SKM-1 (cell line): ENCODE results near the gene C1QTNF5.

Experiments used
- DNase-seq: peaks from one replicate; lab custom pipeline; 2025; ENCODE audit not compliant: unreplicated experiment; lab: John Stamatoyannopoulos, UW

The C1QTNF5 gene

DNA sequence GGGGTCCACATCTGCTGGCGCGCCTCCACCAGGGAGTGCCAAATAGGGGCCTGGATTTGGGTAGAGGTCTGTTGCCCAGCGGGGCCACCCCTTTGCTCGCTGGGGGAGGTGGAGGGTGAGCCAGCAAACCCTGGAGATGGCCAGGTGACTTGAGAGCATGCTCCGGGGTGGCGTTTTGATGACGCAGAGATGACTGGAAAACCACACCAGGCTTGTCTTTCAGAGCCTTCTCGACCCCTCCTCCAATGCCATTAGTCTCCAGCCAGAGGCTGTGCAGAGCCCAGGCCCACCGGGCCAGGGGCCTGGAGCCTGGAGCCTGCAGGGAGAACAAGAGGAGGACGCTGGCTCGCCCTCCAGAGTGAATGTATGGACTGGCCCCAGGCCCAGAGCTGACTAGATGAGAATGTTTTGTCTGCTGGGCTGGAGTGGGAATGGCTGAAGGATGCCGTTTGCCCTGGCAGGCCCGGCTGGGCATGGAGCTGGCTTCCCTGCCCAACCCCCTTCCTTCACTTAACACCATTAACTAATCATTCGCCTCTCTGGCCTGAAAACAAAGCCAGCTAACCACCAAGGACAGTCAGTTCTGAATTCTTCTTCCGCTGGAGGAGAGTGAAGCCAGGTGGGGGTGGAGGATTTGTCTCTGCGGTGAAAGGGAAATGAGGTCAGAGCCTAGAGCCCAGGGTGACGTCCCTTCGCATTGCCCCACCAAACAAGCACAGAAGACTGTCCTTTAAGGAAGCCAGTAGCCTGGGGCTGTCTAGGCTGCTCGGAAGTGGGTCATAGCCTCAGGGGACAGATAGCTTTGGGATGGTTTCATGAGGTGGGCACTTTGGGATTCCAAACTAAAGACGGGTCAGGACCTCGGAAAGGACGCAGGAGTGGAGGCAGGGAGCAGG lies 22.2 kb downstream of the C1QTNF5 start:
- DNase-seq, result no peak

DNA sequence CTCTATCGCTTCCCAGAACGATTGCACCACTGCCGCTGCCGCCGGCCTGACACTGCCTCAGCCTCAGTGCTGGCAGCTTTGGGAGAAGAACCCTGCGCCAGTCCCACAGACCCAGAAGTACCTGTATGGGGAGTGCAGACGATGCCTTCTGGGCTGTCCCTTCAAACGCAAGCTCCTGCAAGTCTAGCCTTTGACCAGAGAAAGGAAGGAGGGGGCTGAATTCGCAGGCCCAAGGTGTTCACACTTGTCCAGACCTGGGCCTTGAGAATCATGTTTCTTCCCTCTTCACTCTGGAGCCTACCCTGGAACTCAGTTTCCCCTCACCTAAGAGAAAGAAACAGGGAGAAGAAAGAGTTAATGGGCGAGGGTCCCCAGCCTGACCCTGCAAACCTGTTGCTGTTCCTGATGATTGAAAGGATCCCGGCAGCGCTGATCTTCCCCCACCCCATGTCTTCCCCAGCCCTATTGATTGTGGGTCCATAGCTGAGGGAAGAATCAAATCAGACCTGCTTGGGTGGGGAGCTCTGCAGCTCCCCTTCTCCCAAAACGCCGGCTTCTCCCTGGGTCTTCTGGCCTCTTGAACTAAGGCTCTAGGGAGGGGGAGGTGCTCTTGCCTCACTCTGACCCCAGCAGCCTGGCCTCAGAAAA lies 23.0 kb downstream of the C1QTNF5 start:
- DNase-seq, result no peak

DNA sequence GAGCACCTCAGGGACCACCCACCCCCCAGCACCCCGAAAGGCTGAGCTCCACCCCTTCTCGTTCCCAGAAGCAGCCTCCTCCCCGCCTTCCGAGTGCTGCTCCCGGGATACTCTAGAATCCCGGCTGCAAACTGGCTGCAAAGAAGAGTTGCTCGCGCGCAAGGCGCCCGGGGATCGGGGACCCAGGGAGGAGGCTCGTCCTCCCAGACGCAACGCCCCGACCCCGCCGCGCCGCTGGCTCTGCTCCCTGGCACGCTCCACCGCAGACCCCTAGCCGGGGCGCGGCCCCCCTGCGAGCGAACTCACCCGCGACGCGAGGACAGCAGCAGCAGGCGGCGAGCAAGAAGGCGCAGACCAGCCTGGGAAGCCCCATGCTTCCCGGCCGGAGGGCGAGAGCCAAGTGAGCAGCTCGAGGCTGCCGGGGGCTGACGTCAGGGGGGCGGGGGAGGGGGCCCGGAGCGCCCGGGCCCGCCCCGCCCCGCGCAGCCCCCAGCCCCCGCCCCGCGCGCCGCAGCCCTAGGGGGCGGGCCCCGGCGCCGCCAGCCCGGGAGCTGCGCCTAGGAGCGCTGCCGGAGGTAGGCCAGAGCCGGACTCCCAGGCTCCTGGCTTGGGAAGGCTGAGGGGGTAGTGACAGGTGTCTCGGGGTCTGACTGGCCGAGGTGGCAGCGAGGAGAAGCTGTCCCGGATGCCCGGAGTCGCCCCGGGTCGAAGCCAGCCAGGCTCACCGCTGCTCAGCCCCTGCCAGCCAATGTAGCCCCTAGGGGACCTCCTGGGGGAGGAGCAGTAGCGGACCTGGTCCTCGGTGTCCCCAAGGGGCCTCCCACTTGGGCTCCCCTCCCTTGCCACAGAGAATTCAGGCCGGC lies 23.7 kb downstream of the C1QTNF5 start, which contains the start of gene MCAM:
Gene MCAM, minus strand, starts transcription at position 402 of the 863 bp plus-strand sequence. Its CDS starts 29 bp downstream, at position 373.
- no peak for DNase-seq

DNA sequence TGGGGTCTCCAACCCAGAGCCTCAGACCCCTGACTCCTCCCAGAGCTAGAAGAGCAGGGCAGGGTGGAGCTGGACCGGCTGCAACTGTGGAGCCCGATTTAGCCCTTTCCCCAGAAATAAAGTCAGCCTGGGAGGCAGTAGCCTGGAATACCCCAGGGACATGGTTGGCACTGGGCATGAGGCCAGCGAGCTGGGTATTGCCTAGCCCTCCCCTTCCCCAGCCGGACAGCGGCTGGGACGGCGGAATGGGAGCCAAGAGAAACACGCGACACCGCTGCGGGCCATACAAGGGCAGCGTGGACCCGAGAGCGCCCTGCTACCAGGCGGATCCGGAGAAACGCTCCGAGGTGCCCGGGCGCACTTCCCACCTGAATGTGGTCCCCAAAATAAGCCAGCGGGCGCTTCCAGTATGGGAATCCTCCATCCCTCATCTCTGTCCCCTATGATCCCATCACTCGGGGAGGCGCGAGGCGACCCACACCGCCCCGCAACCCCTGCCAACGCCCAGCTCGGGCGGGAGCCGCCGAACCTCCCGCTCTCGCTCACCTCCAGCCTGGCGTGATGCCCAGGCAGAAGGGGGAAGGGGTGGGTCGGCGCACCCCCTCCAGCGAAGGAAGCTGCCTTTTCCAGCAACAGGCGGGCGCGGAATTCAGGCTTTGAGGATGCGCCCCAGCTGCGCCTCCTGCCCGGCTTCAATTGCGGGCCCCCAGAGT lies 24.5 kb downstream of the C1QTNF5 start:
- DNase-seq, result no peak

DNA sequence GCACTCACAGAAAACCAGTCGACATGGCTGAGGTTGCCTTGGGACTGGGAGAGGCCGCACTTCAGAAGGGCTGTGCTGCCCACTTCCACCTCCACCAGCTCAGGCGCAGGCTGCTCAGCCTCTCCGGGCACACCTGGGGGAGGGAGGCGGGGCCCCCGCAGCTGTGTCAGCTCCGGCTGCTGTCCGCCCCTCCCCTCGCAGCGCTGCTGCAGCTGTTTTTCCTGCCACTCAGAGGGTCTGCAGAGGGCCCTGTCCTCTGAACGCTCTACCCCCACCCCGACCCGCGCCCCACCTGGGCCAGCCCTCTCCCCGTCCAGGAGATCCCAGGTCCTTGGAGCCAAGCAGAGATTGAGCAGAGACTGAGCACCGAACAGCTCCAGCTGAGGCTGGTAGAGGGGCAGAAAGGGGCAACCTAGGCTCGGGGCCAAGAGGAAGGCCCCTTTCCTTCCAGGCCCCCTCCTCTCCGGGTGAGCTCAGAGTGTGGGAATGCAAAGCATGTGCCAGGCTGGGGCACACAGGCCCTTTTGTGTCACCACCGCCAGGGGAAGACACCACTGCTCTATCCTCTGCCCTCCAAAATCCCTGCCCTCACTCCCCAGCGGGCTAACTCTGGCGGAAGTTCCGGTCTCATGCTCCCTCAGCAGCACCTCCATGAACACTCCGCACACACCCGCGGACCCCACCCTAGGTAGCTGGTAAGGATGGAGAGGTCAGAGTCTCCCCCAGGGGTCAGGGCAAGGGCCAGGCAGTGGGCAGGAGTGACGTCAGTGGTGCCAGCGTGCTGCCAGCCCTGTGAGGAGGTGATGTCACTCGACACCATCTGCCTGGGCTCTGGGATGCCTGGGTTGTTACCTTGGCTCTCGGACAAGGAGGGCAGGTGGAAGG lies 25.3 kb downstream of the C1QTNF5 start:
- DNase-seq, result no peak

DNA sequence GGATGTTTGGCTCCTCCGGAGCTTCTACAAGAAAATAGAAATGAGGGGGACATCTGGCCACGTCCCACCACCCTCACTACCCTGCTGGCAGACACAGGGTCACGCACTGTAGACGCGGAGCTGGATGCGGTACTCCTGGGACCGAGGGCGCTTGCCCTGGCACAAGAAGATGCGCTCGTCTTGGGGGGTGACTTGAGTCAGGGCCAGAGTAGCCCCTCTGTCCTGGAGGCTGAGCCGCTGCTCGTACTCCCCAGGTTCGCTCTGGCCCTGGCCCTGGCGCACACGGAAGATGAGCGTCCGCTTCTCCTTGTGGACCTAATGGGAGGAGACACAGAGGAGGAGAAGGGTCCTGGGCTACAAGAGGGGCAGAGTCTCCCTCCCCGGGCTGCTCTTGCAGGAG lies 26.0 kb downstream of the C1QTNF5 start:
- no peak for DNase-seq

DNA sequence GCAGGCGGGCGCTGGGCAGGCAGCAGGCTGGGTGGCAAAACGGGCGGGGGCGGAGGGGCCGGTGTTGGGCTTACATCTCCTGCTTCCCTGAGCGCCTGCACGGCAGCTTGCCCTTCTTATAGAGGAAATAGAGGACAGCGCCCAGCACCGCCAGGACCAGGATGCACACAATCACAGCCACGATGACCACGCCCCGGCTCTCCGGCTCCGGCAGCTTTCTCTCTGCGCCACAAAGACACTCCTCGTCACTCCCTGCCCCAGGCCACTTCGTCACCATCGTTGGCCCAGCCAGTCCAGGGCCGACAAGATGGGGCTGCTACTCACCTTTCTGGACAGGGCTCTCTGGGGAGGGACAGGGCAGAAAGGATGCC lies 30.0 kb downstream of the C1QTNF5 start:
- no peak for DNase-seq

DNA sequence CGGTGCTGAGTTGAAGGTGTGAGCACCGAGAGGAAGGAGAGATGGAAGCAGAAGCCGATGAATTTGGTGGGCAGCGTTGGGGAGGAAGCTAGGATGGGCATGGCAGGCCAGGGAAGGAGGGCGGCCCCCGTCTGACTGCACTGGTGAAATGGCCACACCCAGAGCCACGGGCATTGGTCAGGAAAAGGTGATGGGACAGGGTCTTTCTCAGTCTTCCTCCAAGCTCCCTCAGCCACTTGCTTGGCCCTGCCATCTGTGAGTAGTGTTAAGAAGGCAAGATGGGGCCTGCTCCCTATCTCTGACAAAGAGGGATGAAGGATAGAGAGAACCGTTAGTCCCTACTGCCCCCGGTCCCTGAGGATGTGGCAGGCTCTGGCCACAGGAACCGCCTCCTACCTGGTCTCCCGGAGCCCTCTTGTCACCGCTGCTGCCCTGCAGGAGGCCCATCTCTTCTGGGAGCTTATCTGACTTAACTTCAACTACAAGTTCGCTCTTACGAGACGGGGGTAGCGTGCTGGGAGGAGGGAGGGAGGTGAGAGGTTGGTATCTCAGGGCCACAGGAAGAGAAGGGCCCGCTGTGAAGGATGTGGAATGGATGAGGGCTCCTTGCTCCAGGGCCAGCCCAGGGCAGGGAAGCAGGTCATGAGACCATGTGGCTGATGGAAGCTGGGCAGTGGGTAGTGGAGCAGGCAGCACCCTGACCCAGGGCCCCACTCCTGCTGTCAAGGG lies 30.6 kb downstream of the C1QTNF5 start:
- no peak for DNase-seq

DNA sequence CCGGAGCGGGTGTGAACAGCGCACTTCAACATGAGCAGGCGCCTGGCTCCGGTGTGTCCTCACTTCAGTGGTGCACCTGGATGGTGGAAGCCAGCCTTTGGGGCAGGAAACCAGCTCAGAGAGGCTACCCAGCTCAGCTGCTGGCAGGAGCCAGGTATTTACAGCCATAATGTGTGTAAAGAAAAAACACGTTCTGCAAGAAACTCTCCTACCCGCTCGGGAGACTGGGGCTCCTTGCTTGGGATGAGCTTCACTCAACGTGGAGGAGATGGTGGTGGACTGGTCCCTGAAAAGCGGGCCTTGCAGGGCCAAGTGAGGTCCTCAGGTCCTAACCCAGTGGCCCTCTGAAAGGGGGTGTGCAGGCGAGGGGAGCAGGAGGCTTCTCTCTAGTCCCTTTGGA lies 31.3 kb downstream of the C1QTNF5 start:
- DNase-seq, result no peak

DNA sequence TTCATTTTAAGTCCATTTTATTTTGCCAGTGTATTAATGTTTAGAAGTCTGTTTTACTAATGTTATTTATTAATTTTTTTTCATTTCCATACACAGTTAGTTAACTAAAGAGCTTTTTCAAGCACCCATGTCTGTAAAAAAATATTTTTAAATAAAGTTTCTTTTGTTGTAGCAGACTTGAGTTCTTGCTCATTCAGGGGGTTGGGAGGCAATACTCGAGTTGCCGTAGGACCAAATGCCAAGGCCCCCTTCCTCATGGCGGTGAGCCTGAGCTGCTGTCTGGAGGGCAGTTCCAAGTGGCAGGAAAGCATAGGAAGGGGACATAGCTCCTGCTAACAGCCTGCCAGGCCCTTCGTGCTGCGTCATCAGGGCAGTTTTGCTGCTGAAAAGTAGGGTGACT lies 32.7 kb downstream of the C1QTNF5 start:
- DNase-seq, result no peak

DNA sequence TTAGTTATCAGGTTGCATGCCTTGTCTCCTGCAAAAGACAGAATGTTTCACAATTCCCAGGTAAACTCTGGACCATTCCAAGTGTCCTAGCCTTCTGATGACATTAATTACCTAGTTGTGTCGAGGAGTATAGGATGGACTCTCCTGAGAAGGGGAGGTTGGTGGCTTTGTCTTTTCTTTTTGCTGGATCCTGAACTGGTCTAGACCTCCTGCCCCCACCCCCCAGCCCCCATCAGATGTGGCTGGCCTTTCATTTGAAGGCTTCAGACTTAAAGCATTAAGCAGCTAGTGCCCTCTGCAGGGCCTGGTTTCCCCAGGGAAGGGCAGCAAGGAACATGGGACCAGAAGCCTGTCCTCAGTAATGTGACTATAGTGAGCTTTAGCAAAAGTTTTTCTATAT lies 33.5 kb downstream of the C1QTNF5 start:
- no peak for DNase-seq

DNA sequence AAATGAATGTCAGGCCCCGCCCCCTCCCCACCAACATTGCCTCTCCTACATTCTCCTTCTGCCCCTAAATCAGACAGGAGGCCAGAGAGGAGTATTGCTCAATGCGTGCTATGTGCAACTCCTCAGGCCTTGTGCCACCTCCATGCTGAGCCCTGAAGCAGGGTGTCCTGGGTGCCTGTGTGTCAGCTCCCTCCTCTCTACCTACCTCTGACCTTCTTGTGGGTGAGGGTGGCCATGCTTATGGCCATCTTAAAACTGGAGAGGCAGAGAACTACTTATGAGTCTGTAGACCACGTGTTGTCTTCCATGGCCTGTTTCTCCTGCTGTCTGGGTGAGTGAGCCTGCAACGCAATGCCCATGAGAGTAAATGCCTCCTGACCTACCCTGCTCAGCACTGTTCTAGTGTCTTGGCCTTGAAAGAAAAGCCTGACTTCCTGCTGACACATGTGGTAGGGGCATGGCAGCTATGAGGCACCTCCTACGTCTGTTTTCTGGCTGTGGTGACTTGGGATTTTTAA lies 34.3 kb downstream of the C1QTNF5 start:
- DNase-seq, result no peak

DNA sequence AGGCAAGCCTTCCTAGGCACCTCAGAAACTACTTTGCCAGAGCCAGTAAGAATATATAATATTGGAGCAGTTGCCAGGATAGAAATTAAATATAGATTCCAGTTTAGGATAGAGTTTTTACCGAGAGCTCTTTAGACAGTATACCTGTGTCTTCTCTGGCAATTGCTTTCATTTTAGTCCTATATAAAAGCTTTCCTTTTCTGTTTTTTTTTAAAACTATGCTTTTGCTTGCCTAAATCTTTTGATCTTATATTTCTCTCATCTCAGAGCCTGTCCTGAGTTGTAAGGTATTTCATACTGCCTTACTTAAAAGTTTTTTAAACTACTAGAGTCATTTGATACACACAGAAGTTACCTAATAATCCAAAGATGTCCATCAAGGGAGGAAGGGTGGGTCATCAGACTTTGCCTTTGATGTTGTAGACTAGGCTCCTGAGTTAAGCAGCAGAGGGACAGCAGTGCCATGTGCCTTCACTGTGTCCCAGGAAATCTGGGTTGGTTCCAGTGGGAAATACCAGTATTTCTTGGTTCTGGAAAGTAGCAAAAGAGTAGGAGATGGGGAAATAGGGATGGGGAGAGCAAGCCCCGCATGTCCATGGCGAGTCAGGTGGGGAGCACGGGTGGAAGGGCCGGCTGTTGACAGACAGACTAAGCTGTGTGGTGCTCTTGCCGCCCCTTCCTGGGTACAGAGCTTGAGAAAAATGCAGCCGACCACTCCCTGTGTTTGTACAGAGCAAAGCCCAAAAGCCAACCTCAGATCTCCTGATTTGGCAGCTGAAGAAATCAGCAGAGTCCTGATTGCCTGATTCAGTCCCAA lies 34.9 kb downstream of the C1QTNF5 start:
- no peak for DNase-seq

DNA sequence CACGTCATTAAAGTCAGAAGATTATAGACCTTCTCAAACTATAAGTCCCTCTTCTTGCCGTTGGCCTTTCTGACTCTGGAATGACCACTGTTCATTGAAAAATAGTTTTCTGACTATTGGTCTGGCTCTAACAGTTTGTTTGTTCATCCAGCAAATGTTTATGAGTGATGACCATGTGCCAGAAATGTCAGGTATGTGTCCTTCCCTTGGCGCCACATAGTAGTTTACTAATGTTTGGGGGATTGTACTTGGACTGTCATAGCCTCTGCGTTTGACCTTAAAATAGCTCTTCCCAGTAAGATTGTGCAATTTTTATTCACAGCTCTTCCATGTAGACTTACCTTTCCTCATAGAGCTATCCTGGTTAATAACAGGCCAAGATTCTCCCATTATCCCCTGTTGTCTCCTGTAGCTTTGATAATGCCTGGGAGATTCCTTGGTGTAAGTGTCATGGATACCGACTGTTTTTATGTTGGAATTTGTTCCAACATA lies 37.4 kb downstream of the C1QTNF5 start:
- no peak for DNase-seq

DNA sequence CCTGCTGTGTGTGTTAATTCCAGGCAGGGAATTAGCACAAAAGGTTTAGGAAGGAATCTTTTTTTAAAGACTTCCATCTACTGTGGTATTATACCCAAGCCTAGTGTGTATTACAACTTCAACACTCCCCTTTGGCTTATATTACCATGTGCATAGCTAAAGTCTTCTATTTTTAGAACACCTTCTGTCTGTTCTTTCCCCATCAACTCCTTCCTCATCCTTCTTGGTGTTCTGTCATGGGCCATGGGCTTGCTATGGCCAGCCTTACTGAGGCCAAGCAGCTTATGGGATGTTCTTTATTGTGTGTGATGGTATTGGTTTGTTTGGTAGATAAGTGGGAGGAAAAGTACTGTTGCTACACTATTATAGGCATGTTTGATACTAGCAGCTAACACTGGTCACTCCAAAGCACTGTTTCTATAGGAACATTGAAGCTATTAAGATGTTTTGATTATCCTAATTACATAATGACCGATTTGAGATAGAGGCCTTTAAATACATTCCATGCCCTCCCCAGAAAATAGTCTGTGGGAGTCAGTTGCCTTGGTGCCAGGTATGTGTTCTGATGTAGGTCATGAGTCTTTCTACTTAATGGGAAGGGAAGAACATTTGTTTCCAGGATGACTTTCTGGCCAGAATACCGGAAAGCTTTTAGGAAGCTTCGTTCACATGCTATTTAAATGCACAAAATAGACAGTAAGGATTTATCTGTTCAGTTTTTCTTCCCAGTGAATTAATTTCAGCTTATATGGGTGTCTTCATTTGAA lies 40.3 kb downstream of the C1QTNF5 start:
- DNase-seq, result no peak

DNA sequence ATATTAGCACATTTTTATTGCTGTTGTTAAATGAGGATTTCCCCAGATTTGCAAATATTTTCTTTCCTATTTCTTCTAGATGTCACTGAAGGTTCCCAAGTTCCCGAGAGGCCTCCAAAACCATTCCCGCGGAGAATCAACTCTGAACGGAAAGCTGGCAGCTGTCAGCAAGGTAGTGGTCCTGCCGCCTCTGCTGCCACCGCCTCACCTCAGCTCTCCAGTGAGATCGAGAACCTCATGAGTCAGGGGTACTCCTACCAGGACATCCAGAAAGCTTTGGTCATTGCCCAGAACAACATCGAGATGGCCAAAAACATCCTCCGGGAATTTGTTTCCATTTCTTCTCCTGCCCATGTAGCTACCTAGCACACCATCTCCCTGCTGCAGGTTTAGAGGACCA lies 41.3 kb downstream of the C1QTNF5 start:
- no peak for DNase-seq

DNA sequence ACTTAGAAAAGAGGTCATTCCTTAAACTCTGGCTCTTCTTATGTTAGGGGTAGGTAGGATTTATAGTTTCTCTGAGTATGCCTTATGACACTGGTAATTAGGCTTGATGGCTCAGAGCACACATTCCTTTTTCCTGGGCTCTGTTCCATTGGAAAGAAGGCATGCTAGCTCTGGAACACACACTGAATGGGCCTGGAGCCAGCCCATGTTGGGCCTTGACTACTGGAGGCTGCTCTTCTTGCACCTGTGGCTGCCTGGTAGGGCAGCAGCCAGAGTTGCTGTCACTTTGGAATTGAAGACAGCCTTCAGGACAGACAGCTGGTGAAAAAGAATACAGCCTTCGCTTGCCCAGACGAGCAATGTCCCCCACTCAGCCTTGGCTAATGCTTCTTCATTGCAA lies 42.0 kb downstream of the C1QTNF5 start:
- no peak for DNase-seq
